Muscle layer of duodenum (tissue), 2 donors: ENCODE data around the gene SKA1.
"Not testable (repeated sequence)": the region's sequence is repeated elsewhere in the genome, so short reads cannot be mapped to it uniquely, and the experiment has no call there.

ENCODE experiments used
- H3K27ac ChIP-seq: one replicate; pipeline ENCODE4 v1.7.0; 2013; ENCODE audit warnings: mild to moderate bottlenecking, low read length
- H3K27me3 ChIP-seq: one replicate; pipeline ENCODE4 v1.7.0; 2013; ENCODE audit warnings: low read depth, mild to moderate bottlenecking, control low read depth, low read length
- H3K36me3 ChIP-seq, 2 donors: one replicate each; pipeline ENCODE4 v1.7.0; 2013; ENCODE audit warnings: low read length in 2 of 2, control low read depth in 1 of 2, mild to moderate bottlenecking in 1 of 2; ENCODE audit not compliant: insufficient read depth in 2 of 2, control insufficient read depth in 1 of 2
- H3K4me1 ChIP-seq, 2 donors: one replicate each; pipeline ENCODE4 v1.7.0; 2013; ENCODE audit warnings: low read length in 2 of 2, mild to moderate bottlenecking in 2 of 2, control low read depth in 1 of 2, moderate library complexity in 1 of 2; ENCODE audit not compliant: insufficient read depth in 2 of 2, control insufficient read depth in 1 of 2
- H3K4me3 ChIP-seq, 2 donors: one replicate each; pipeline ENCODE4 v1.7.0; 2013; ENCODE audit warnings: low read length in 2 of 2, low read depth in 1 of 2, mild to moderate bottlenecking in 1 of 2
- H3K9me3 ChIP-seq, 2 donors: one replicate each; pipeline ENCODE4 v1.7.0; 2013; ENCODE audit warnings: low read length in 2 of 2, control low read depth in 1 of 2, mild to moderate bottlenecking in 1 of 2; ENCODE audit not compliant: control insufficient read depth in 1 of 2
- donor health status: healthy.

Gene SKA1

GRCh38 chr18:50396005-50396660 is 21.3 kb downstream of the SKA1 start:
- H3K4me1 ChIP-seq = no peaks in the 10 kb centered on the region
- no peak overlapping the region for H3K4me3 ChIP-seq
- no peaks in the 10 kb centered on the region for H3K36me3 ChIP-seq
- no peak overlapping the region for H3K27ac ChIP-seq
- H3K9me3 ChIP-seq = no peaks in the 10 kb centered on the region
- H3K27me3 ChIP-seq = no peaks in the 10 kb centered on the region

- Histone ChIP-seq H3K36me3 (no peaks in the 10 kb centered on the region), H3K9me3 (no peaks in the 10 kb centered on the region), H3K27me3 (no peaks in the 10 kb centered on the region), H3K27ac (no peak overlapping the region), H3K4me1 (no peaks in the 10 kb centered on the region), H3K4me3 (no peak overlapping the region)
Measured at GRCh38 chr18:50397023-50397422, 22.2 kb downstream of the SKA1 start.

- Histone ChIP-seq H3K27me3 (peaks cover 3% of the 10 kb centered on the region), H3K9me3 (no peaks in the 10 kb centered on the region), H3K4me3 (no peak overlapping the region), H3K4me1 (no peaks in the 10 kb centered on the region), H3K36me3 (no peaks in the 10 kb centered on the region), H3K27ac (no peak overlapping the region)
Measured at GRCh38 chr18:50398099-50398498, 23.3 kb downstream of the SKA1 start.

- Histone ChIP-seq H3K9me3 (no peaks in the 10 kb centered on the region), H3K27ac (no peak overlapping the region), H3K27me3 (peaks cover 8% of the 10 kb centered on the region), H3K4me3 (no peak overlapping the region), H3K36me3 (no peaks in the 10 kb centered on the region), H3K4me1 (no peaks in the 10 kb centered on the region)
Measured at GRCh38 chr18:50398947-50399346, 24.1 kb downstream of the SKA1 start.

GRCh38 chr18:50399582-50399981 is 24.7 kb downstream of the SKA1 start:
- H3K4me1 ChIP-seq = no peaks in the 10 kb centered on the region
- no peaks in the 10 kb centered on the region for H3K36me3 ChIP-seq
- no peak overlapping the region for H3K27ac ChIP-seq
- no peaks in the 10 kb centered on the region for H3K9me3 ChIP-seq
- peaks cover 8% of the 10 kb centered on the region for H3K27me3 ChIP-seq
- H3K4me3 ChIP-seq = no peak overlapping the region

- not testable (repeated sequence) for H3K27ac ChIP-seq, H3K27me3 ChIP-seq, H3K9me3 ChIP-seq, H3K36me3 ChIP-seq, H3K4me3 ChIP-seq, H3K4me1 ChIP-seq
Measured at GRCh38 chr18:50400438-50400837, 25.6 kb downstream of the SKA1 start.

GRCh38 chr18:50401295-50401694 is 26.4 kb downstream of the SKA1 start:
- H3K36me3 ChIP-seq = no peaks in the 10 kb centered on the region
- H3K27ac ChIP-seq = no peak overlapping the region
- H3K4me1 ChIP-seq = no peaks in the 10 kb centered on the region
- H3K9me3 ChIP-seq = no peaks in the 10 kb centered on the region
- peaks cover 8% of the 10 kb centered on the region for H3K27me3 ChIP-seq
- no peak overlapping the region for H3K4me3 ChIP-seq

- Histone ChIP-seq H3K4me3 (no peak overlapping the region), H3K27ac (no peak overlapping the region), H3K4me1 (no peaks in the 10 kb centered on the region), H3K9me3 (no peaks in the 10 kb centered on the region), H3K36me3 (no peaks in the 10 kb centered on the region), H3K27me3 (peaks cover 8% of the 10 kb centered on the region)
Measured at GRCh38 chr18:50401888-50402287, 27.0 kb downstream of the SKA1 start.

GRCh38 chr18:50404752-50405581 is 30.1 kb downstream of the SKA1 start:
- not testable (repeated sequence) for H3K27ac ChIP-seq, H3K27me3 ChIP-seq

GRCh38 chr18:50405582-50406271 is 30.9 kb downstream of the SKA1 start:
- Histone ChIP-seq H3K4me1 (no peaks in the 10 kb centered on the region), H3K9me3 (no peaks in the 10 kb centered on the region), H3K27ac (no peak overlapping the region), H3K4me3 (no peak overlapping the region), H3K27me3 (peaks cover 8% of the 10 kb centered on the region), H3K36me3 (no peaks in the 10 kb centered on the region)

More at GRCh38 chr18:50404752-50405581, 30.1 kb downstream of the SKA1 start:
- H3K9me3 ChIP-seq, H3K4me1 ChIP-seq, H3K4me3 ChIP-seq, H3K36me3 ChIP-seq: not testable (repeated sequence)

- no peaks in the 10 kb centered on the region for H3K4me1 ChIP-seq
- H3K27me3 ChIP-seq = no peaks in the 10 kb centered on the region
- no peaks in the 10 kb centered on the region for H3K36me3 ChIP-seq
- no peak overlapping the region for H3K4me3 ChIP-seq
- H3K27ac ChIP-seq = no peak overlapping the region
- H3K9me3 ChIP-seq = no peaks in the 10 kb centered on the region
Measured at GRCh38 chr18:50409236-50409635, 34.4 kb downstream of the SKA1 start.
